Activated naive CD8-positive, alpha-beta T cell treated with anti-CD3 and anti-CD28 coated beads for 36 hours (primary cell): ENCODE data around the gene ERG. TPM values are rescaled to one million over a fixed set of nuclear protein-coding genes. Genes with fewer than 3 reads are reported as not detected.

ENCODE experiments used
- DNase-seq: peaks from one replicate; pipeline ENCODE4 v3.0.0; 2021
- H3K27ac Mint-ChIP-seq: one replicate; pipeline ENCODE4 v1.8.0; 2022; ENCODE audit warnings: mild to moderate bottlenecking, moderate library complexity, mixed read lengths
- H3K27me3 Mint-ChIP-seq: one replicate; pipeline ENCODE4 v1.8.0; 2022; ENCODE audit warnings: mild to moderate bottlenecking, mixed read lengths
- H3K36me3 Mint-ChIP-seq: one replicate; pipeline ENCODE4 v1.8.0; 2021; ENCODE audit warnings: mild to moderate bottlenecking, mixed read lengths
- H3K4me1 Mint-ChIP-seq: one replicate; pipeline ENCODE4 v1.8.0; 2021; ENCODE audit warnings: mixed read lengths
- H3K4me3 Mint-ChIP-seq: one replicate; pipeline ENCODE4 v1.8.0; 2022; ENCODE audit warnings: mild to moderate bottlenecking, moderate library complexity, mixed read lengths
- H3K9me3 Mint-ChIP-seq: one replicate; pipeline ENCODE4 v1.8.0; 2022; ENCODE audit warnings: mixed read lengths
- total RNA-seq, 2 experiments: library from RNA; stranded (reverse); gene quantifications; one replicate each; pipeline ENCODE4 v1.2.3, GENCODE V29; 2021

The ERG gene
- total RNA-seq, 2 experiments from 2014 or later = not detected

DNA sequence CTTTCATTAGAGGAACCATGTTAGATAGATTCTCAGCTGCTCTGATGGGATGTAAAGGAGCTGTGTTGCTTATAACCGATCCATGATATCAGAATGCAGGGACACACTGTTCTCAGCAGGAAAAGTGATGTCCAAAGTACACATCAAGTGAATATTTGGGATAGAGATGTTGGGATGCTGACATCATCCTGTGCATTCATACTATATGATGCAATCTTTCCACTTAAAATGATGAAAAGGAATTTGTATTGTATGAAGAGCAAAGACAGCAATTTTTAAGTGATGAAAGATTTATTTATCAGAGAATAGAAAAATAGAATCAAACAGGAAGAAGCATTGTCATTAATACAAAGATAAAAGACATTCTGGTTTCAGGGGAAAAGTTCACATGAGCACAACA lies 110.1 kb downstream of the ERG start:
- no peak overlapping the region for H3K4me3 Mint-ChIP-seq
- H3K27ac Mint-ChIP-seq = no peak overlapping the region
- DNase-seq = no peak
- no peaks in the 10 kb centered on the region for H3K9me3 Mint-ChIP-seq
- no peaks in the 10 kb centered on the region for H3K36me3 Mint-ChIP-seq
- peaks cover 25% of the 10 kb centered on the region for H3K27me3 Mint-ChIP-seq
- H3K4me1 Mint-ChIP-seq = peaks cover 2% of the 10 kb centered on the region

GRCh38 chr21:38386967-38387366 lies 111.3 kb downstream of the ERG start:
- Mint-ChIP-seq H3K27me3 (peaks cover 29% of the 10 kb centered on the region), H3K27ac (no peak overlapping the region), H3K4me1 (peaks cover 2% of the 10 kb centered on the region), H3K9me3 (no peaks in the 10 kb centered on the region), H3K36me3 (no peaks in the 10 kb centered on the region), H3K4me3 (no peak overlapping the region)
- DNase-seq = peak; percentile 7

GRCh38 chr21:38385427-38386175 lies 112.7 kb downstream of the ERG start:
- peaks cover 29% of the 10 kb centered on the region for H3K27me3 Mint-ChIP-seq
- DNase-seq = no peak
- no peaks in the 10 kb centered on the region for H3K36me3 Mint-ChIP-seq
- H3K4me3 Mint-ChIP-seq = no peak overlapping the region
- H3K9me3 Mint-ChIP-seq = no peaks in the 10 kb centered on the region
- peaks cover 2% of the 10 kb centered on the region for H3K4me1 Mint-ChIP-seq
- H3K27ac Mint-ChIP-seq = no peak overlapping the region

- no peak for DNase-seq
- Mint-ChIP-seq H3K27me3 (peaks cover 29% of the 10 kb centered on the region), H3K4me3 (no peak overlapping the region), H3K4me1 (peaks cover 2% of the 10 kb centered on the region), H3K27ac (no peak overlapping the region), H3K9me3 (no peaks in the 10 kb centered on the region), H3K36me3 (no peaks in the 10 kb centered on the region)
These were observed 113.4 kb downstream of the ERG start for GRCh38 chr21:38384675-38385426.

DNA sequence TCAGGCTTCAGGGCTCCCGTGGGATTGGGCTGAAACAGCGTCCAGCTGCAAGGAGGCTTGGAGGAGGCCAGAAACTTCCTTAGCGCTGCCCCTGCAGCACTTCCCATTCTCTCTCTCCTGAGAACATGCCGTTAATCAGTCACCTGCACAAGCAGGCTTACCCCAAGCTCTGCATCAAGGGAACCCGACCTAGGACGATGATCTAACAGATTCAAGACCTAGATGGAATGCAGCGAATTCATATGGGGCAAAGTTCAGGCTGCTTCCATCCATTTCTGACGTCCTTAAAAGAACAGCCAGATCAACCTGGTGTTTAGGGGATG lies 114.1 kb downstream of the ERG start:
- peaks cover 2% of the 10 kb centered on the region for H3K4me1 Mint-ChIP-seq
- H3K27me3 Mint-ChIP-seq = peaks cover 29% of the 10 kb centered on the region
- H3K36me3 Mint-ChIP-seq = no peaks in the 10 kb centered on the region
- H3K9me3 Mint-ChIP-seq = no peaks in the 10 kb centered on the region
- H3K4me3 Mint-ChIP-seq = no peak overlapping the region
- no peak for DNase-seq
- no peak overlapping the region for H3K27ac Mint-ChIP-seq

GRCh38 chr21:38383411-38384237 lies 114.7 kb downstream of the ERG start:
- H3K4me3 Mint-ChIP-seq = no peak overlapping the region
- H3K4me1 Mint-ChIP-seq = peaks cover 2% of the 10 kb centered on the region
- no peak overlapping the region for H3K27ac Mint-ChIP-seq
- H3K9me3 Mint-ChIP-seq = no peaks in the 10 kb centered on the region
- DNase-seq = no peak
- H3K27me3 Mint-ChIP-seq = peaks cover 29% of the 10 kb centered on the region
- H3K36me3 Mint-ChIP-seq = no peaks in the 10 kb centered on the region

DNA sequence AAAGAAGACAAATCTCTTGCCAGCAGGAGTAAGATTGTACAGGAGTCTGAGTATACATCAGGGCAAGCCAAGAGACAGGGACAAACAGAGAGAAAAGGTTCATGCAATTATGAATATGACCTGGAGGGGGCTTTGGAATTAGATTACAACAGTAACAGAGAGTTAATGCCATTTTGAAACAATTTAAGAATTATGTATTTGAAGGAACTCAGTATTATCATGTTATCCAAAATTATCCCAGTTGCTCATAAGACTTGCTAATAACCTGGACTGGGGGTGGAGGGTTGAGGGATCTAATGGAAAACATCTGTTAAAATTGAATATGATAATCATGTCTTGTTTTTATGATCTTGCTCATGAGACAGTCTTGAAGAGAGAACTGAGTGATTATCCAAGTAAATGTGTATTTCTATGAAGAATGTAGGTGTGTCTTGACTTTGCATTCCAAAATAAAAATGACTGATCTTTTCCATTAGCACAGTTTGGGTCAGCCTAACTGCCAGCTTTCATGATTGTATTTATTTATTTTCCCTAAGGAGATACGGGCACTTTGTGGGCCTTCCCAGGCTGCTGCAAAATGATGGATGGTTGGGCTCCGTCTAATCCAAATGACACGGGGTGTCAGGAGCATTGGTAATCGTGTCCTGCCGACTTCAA lies 117.7 kb downstream of the ERG start:
- Mint-ChIP-seq H3K27ac (no peak overlapping the region), H3K4me1 (peaks cover 5% of the 10 kb centered on the region), H3K36me3 (peaks cover 8% of the 10 kb centered on the region), H3K9me3 (no peaks in the 10 kb centered on the region), H3K27me3 (peaks cover 21% of the 10 kb centered on the region), H3K4me3 (no peak overlapping the region)
- DNase-seq = no peak

DNA sequence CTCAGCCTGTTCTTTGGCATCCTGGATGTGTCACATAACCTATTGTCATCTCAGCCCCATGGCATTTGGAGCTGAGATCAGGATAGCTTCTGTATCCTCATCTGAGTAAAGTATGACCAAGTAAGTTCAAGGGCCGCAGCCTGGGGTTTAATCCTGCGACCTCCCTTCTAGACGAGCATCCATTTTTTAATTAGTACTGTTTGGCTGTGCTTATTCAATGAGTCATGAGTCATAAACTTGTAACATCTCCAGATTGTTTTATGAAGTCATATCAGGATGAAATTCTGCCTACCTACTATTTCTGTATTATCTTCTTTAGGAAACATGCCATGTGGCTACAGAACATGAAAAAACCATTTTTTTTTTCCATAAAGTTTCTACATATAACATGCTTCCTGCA lies 119.1 kb downstream of the ERG start:
- no peaks in the 10 kb centered on the region for H3K9me3 Mint-ChIP-seq
- no peak for DNase-seq
- no peak overlapping the region for H3K4me3 Mint-ChIP-seq
- H3K27me3 Mint-ChIP-seq = peaks cover 12% of the 10 kb centered on the region
- peaks cover 5% of the 10 kb centered on the region for H3K4me1 Mint-ChIP-seq
- peaks cover 8% of the 10 kb centered on the region for H3K36me3 Mint-ChIP-seq
- H3K27ac Mint-ChIP-seq = no peak overlapping the region

GRCh38 chr21:38377165-38378088 lies 120.8 kb downstream of the ERG start:
- no peak for DNase-seq
- Mint-ChIP-seq H3K27ac (no peak overlapping the region), H3K9me3 (peaks cover 4% of the 10 kb centered on the region), H3K4me1 (peaks cover 5% of the 10 kb centered on the region), H3K4me3 (no peak overlapping the region), H3K27me3 (no peaks in the 10 kb centered on the region), H3K36me3 (peaks cover 8% of the 10 kb centered on the region)

- Mint-ChIP-seq H3K27me3 (no peaks in the 10 kb centered on the region), H3K4me3 (no peak overlapping the region), H3K36me3 (peaks cover 8% of the 10 kb centered on the region), H3K4me1 (peaks cover 5% of the 10 kb centered on the region), H3K27ac (no peak overlapping the region), H3K9me3 (peaks cover 4% of the 10 kb centered on the region)
- DNase-seq = no peak
These were observed 121.6 kb downstream of the ERG start for GRCh38 chr21:38376693-38377092.

DNA sequence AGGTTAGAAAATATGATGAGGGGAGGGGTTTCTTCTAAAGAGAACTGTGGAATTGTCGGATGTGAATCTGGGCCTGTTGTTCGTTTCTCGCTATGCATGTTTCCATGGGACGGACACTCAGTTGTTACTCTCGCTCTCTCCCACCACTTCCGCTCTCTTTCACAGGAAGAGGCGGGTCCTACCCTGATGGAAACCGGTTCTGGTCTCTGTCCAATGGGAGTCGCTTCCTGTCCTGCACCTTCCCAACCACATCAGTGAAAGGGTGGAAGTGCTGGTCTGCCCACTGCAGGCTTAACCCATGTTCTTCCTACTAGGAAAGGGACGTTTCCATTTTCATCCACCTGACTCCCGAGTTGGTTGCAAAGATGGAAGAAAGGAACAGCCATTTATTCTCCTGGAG lies 122.0 kb downstream of the ERG start:
- DNase-seq = no peak
- Mint-ChIP-seq H3K4me1 (peaks cover 5% of the 10 kb centered on the region), H3K36me3 (peaks cover 8% of the 10 kb centered on the region), H3K9me3 (peaks cover 4% of the 10 kb centered on the region), H3K27ac (no peak overlapping the region), H3K4me3 (no peak overlapping the region), H3K27me3 (no peaks in the 10 kb centered on the region)

DNA sequence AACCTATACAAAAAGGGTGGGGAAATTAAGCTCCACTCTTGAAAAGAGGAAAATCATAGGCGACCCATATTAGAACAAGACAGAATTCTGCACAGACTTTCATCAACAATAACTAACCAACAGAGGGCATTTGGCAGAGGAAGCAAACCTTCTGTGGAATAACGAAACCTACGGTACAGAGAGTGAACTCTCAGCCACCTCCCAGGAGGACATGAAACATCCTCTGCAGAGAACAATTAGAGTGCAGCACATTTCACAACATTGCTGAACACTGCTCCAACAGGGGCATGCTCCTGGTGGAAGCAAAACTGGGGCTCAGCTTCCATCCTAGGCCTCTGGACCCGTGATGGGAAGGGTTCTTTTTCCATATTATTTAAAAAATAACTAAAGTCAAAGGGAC lies 130.6 kb downstream of the ERG start:
- H3K9me3 Mint-ChIP-seq = no peaks in the 10 kb centered on the region
- H3K4me1 Mint-ChIP-seq = no peaks in the 10 kb centered on the region
- H3K27me3 Mint-ChIP-seq = peaks cover 3% of the 10 kb centered on the region
- H3K4me3 Mint-ChIP-seq = no peak overlapping the region
- no peaks in the 10 kb centered on the region for H3K36me3 Mint-ChIP-seq
- no peak for DNase-seq
- no peak overlapping the region for H3K27ac Mint-ChIP-seq

GRCh38 chr21:38365521-38365920 lies 132.8 kb downstream of the ERG start:
- H3K36me3 Mint-ChIP-seq = no peaks in the 10 kb centered on the region
- H3K9me3 Mint-ChIP-seq = no peaks in the 10 kb centered on the region
- peaks cover 3% of the 10 kb centered on the region for H3K27me3 Mint-ChIP-seq
- no peak overlapping the region for H3K4me3 Mint-ChIP-seq
- no peak for DNase-seq
- no peaks in the 10 kb centered on the region for H3K4me1 Mint-ChIP-seq
- H3K27ac Mint-ChIP-seq = no peak overlapping the region

- no peak overlapping the region for H3K4me3 Mint-ChIP-seq
- no peaks in the 10 kb centered on the region for H3K9me3 Mint-ChIP-seq
- DNase-seq = no peak
- peaks cover 3% of the 10 kb centered on the region for H3K27me3 Mint-ChIP-seq
- H3K4me1 Mint-ChIP-seq = no peaks in the 10 kb centered on the region
- H3K27ac Mint-ChIP-seq = no peak overlapping the region
- no peaks in the 10 kb centered on the region for H3K36me3 Mint-ChIP-seq
These were observed 134.6 kb downstream of the ERG start for GRCh38 chr21:38363693-38364092.
